GM21723 (cell line): Measurements from ENCODE around the gene NUDT12.

Experiments
- ATAC-seq: cut with Tn5 transposase; IDR thresholded peaks from one replicate; pipeline ENCODE4 v1.9.1; 2021; ENCODE audit warnings: mild to moderate bottlenecking, moderate library complexity; ENCODE audit not compliant: unreplicated experiment

NUDT12 gene

GRCh38 chr5:103541569-103541968 is 21.0 kb downstream of the NUDT12 start:
- ATAC-seq = no peak

- no peak for ATAC-seq
These were observed 21.5 kb downstream of the NUDT12 start for GRCh38 chr5:103541114-103541513.

- ATAC-seq = no peak
These were observed 22.9 kb downstream of the NUDT12 start for GRCh38 chr5:103539376-103540330.

- no peak for ATAC-seq
These were observed 30.4 kb downstream of the NUDT12 start for GRCh38 chr5:103532086-103532734.

- ATAC-seq = no peak
These were observed 36.2 kb downstream of the NUDT12 start for GRCh38 chr5:103526164-103526915.

- no peak for ATAC-seq
These were observed 37.2 kb downstream of the NUDT12 start for GRCh38 chr5:103525361-103525760.

GRCh38 chr5:103523319-103523718 is 39.3 kb downstream of the NUDT12 start:
- ATAC-seq = no peak

- ATAC-seq = no peak
These were observed 40.0 kb downstream of the NUDT12 start for GRCh38 chr5:103522586-103522985.

- no peak for ATAC-seq
These were observed 43.0 kb downstream of the NUDT12 start for GRCh38 chr5:103519550-103519949.

- ATAC-seq = no peak
These were observed 48.2 kb downstream of the NUDT12 start for GRCh38 chr5:103514371-103514770.

- no peak for ATAC-seq
These were observed 48.9 kb downstream of the NUDT12 start for GRCh38 chr5:103513701-103514100.

GRCh38 chr5:103512500-103512899 is 50.1 kb downstream of the NUDT12 start:
- ATAC-seq = no peak

- ATAC-seq = no peak
These were observed 51.1 kb downstream of the NUDT12 start for GRCh38 chr5:103511554-103511885.

GRCh38 chr5:103510851-103511553 is 51.6 kb downstream of the NUDT12 start:
- ATAC-seq = no peak

GRCh38 chr5:103505581-103506305 is 56.8 kb downstream of the NUDT12 start:
- no peak for ATAC-seq

GRCh38 chr5:103503066-103503465 is 59.5 kb downstream of the NUDT12 start:
- no peak for ATAC-seq

- no peak for ATAC-seq
These were observed 59.9 kb downstream of the NUDT12 start for GRCh38 chr5:103502662-103503061.
